Stomach (tissue), 4 donors: ENCODE data around the gene BPIFB2.

Experiments
- POLR2A ChIP-seq, 4 donors: fragments of 450-650 bp; IDR thresholded peaks; one replicate each; pipeline ENCODE4 v1.6.1; 2016; ENCODE audit warnings: antibody characterized with exemption in 4 of 4, control low read depth in 2 of 4, mild to moderate bottlenecking in 1 of 4, moderate library complexity in 1 of 4
- POLR2AphosphoS5 ChIP-seq, 3 donors: sonication (generic); formaldehyde crosslinking; IDR thresholded peaks; one replicate each; pipeline ENCODE4 v1.6.1; 2016; ENCODE audit warnings: antibody characterized with exemption in 3 of 3
- TF ChIP-seq, protein P1 (sequence below), 7 experiments: fragments of 450-650 bp in 4 of 7; fragments of 200-600 bp in 3 of 7; sonication (generic) in 3 of 7; IDR thresholded peaks; one replicate each; pipeline ENCODE4 v1.5.1; 2016 to 2019; ENCODE audit warnings: antibody characterized with exemption in 7 of 7, control low read depth in 2 of 7, mild to moderate bottlenecking in 1 of 7

DNA sequence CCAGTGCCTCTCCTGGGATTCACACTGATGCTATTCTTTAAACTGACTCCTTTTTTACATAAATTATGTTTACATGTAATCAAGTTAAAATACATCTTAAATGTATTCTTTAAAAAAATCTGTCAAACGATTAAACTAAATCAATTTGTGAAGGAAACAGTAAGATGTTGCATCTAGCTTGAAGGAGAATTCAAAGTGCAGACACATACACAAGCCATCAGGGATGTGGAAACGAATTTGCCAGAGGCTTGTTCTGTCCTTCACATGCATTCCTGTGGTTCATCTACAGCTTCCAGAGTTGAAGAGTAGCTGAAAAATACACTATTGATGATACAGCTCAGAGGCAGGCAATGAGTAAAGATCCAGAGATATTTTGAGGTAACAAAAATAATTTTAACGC is 38.9 kb downstream of the BPIFB2 start:
- TF ChIP-seq, protein P1, sequence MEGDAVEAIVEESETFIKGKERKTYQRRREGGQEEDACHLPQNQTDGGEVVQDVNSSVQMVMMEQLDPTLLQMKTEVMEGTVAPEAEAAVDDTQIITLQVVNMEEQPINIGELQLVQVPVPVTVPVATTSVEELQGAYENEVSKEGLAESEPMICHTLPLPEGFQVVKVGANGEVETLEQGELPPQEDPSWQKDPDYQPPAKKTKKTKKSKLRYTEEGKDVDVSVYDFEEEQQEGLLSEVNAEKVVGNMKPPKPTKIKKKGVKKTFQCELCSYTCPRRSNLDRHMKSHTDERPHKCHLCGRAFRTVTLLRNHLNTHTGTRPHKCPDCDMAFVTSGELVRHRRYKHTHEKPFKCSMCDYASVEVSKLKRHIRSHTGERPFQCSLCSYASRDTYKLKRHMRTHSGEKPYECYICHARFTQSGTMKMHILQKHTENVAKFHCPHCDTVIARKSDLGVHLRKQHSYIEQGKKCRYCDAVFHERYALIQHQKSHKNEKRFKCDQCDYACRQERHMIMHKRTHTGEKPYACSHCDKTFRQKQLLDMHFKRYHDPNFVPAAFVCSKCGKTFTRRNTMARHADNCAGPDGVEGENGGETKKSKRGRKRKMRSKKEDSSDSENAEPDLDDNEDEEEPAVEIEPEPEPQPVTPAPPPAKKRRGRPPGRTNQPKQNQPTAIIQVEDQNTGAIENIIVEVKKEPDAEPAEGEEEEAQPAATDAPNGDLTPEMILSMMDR (IDR thresholded peaks at IDR 0.05) = no peak
- TF ChIP-seq POLR2AphosphoS5 (IDR thresholded peaks at IDR 0.05) = no peak
- TF ChIP-seq POLR2A (IDR thresholded peaks at IDR 0.05) = no peak
